GM19463 (cell line): Measurements from ENCODE around the gene HK1.

Experiments
- ATAC-seq: cut with Tn5 transposase; IDR thresholded peaks from one replicate; pipeline ENCODE4 v1.9.1; 2021; ENCODE audit warnings: mild to moderate bottlenecking, moderate library complexity; ENCODE audit not compliant: unreplicated experiment

The HK1 gene

GRCh38 chr10:69414036-69415018 lies 136.0 kb downstream of the HK1 start:
- ATAC-seq, result no peak

DNA sequence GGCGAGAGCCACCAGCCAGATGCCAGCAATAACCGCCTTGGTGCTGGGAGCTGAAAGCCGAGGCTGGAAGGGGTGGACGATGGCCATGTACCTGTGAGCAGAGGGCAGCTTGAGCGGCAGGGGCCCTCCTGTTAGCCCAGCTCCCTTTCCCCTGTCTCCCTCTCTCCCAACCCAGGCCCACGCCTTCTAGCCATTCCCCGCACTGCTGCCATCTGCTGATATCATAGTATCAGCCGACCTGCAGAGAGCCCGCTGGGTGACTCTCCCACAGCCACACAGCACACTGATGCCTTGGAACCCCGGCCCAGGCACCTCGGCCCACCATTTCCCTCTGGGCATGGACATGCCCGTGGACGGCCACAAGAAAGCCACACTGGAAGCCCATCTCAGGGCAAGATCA lies 136.8 kb downstream of the HK1 start:
- ATAC-seq, result no peak

DNA sequence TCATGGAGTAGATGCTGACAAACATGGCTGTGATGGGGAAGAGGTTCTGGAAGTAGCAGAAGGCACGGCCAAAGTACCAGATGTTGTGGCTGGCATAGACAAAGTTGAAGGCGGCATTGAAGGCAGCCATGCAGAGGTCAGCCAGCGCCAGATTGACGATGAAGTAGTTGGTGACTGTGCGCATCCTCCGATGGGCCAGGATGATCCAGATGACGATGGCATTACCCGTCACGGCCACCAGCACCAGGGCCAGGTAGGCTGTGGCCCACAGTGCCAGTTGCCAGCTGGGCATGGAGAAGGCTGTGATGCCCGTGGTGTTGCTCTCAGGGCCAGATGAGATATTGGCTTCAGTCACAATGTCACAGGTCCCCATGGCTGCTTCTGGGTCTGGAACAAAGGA lies 137.7 kb downstream of the HK1 start:
- ATAC-seq, result no peak

DNA sequence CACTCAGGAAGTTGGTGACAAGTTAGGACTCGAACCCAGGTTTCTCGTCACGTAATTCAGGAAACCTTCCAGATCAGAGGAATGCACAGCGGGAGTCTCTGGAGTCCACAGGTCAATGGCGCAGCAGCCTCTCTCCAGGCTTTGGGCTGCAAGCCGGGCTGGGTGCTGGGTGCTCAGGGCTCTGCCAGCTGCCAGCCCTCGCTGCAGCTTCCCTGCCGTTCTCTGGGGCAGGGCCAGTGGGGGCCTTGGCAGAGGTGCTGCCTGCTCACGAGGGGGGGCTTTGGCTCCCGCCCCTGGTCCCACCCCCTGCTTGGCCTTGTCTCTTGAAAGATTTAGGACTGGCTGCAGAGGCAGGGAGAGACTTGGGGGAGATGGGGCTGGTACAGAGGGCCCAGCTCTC lies 138.4 kb downstream of the HK1 start, which contains the start of gene TACR2:
Gene TACR2 (minus strand): TSS at position 224 of the 400 bp plus-strand sequence. CDS start 595 bp downstream, outside the sequence.
- ATAC-seq, result no peak

GRCh38 chr10:69417542-69417941 lies 139.2 kb downstream of the HK1 start:
- ATAC-seq, result no peak

GRCh38 chr10:69418052-69418752 lies 139.9 kb downstream of the HK1 start:
- ATAC-seq, result no peak

GRCh38 chr10:69419096-69419743 lies 140.9 kb downstream of the HK1 start:
- ATAC-seq, result no peak

- ATAC-seq, result no peak
Observed at GRCh38 chr10:69419744-69420126, 141.4 kb downstream of the HK1 start.

- no peak for ATAC-seq
Observed at GRCh38 chr10:69421611-69422308, 143.5 kb downstream of the HK1 start.

- no peak for ATAC-seq
Observed at GRCh38 chr10:69422676-69423075, 144.4 kb downstream of the HK1 start.

GRCh38 chr10:69425041-69425440 lies 146.7 kb downstream of the HK1 start:
- no peak for ATAC-seq

DNA sequence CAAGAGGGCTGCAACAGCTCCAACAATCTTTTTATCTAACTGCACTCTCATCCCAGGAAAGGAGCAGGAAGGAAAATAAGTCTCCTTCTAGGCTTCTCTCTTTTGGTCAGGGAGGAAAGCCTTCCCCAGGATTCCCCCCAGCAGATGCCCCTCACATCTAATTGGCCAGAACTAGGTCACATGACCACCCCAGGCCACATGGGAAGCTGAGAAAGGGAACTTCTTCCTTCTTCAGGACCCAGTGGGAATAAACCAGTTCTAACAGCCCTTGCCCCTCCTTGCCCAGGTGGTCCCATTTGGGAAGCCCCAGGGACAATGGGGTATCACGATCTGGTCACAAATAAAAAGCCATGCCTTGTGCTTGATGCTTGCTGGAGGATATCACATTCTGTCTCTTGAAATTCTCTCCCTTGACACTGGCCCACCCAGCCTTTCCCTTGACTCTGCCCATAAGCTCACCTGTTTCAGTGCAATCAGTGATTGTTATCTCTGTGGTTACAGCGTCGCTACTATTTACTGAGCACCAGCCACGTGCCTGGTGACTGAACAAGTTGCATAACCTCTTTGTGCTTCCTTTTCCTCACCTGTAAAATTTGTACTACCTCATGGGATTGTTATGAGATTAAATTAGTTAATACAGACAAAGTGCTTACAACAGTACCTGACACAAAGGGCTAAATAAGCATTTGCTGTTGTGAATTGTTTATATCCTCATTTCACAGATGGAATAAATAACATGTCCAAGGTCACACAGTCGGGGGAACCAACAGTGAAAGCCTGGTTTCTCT lies 147.4 kb downstream of the HK1 start:
- no peak for ATAC-seq

GRCh38 chr10:69426376-69426727 lies 148.1 kb downstream of the HK1 start:
- no peak for ATAC-seq

DNA sequence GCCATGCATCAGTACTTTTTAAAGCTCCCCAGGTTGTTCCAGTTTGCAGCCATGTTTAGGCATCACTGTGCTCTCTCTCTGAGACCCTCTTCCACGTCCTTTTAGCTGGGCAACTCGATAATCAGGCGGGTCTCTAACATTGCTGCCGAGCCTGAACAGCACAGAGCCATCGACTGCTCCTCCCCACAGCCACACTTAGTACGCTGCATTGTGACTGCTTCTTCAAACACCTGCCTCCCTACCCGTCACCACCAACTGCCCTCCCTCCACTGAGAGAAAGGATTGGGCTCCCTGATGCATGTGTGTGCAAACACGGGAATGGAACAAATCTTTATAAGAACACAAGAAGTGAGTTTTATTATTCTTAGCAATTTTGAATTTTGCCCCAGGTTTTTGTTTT lies 149.9 kb downstream of the HK1 start:
- ATAC-seq, result no peak

DNA sequence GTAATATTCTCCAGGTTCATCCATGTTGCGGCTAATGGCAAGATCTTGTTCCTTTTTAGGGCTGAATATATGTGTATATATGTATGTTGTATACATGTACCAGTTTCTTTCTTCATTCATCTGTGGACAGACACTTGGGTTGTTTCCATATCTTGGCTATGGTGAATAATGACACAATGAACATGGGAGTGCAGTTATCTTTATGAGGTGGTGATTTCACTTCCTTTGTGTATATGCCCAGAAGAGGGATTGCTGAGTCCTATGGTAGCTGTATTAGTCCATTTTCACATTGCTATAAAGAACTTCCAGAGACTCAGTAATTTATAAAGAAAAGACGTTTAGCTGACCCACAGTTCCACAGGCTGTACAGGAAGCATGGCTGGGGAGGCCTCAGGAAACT lies 155.9 kb downstream of the HK1 start:
- ATAC-seq, result no peak

GRCh38 chr10:69434926-69435325 lies 156.6 kb downstream of the HK1 start:
- no peak for ATAC-seq

DNA sequence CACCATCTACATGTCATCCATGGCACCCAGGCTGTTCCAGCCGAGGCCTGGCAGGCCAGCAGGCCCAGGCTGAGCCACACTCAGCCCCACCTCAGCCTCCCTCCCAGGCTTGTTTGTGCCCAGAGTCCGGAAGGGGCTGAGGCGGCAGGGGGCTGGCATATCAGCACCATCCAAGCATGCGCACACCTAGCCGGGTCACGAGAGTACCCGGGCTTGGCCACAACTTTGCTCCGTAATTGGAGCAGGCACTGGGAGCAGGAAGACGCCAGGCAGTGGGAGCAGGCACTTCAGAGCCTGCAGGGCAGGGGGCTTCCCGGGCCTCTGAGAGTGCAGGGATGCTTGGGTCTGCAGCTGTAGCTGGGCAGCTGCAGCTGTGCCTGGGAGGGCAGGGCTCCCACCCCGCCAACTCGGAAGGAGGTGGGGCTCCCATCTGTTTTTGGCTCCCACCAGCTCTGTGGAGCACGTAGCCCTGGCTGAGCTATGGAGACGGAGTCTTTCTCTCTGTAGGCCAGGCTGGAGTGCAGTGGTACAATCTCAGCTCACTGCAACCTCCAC lies 157.7 kb downstream of the HK1 start:
- no peak for ATAC-seq

DNA sequence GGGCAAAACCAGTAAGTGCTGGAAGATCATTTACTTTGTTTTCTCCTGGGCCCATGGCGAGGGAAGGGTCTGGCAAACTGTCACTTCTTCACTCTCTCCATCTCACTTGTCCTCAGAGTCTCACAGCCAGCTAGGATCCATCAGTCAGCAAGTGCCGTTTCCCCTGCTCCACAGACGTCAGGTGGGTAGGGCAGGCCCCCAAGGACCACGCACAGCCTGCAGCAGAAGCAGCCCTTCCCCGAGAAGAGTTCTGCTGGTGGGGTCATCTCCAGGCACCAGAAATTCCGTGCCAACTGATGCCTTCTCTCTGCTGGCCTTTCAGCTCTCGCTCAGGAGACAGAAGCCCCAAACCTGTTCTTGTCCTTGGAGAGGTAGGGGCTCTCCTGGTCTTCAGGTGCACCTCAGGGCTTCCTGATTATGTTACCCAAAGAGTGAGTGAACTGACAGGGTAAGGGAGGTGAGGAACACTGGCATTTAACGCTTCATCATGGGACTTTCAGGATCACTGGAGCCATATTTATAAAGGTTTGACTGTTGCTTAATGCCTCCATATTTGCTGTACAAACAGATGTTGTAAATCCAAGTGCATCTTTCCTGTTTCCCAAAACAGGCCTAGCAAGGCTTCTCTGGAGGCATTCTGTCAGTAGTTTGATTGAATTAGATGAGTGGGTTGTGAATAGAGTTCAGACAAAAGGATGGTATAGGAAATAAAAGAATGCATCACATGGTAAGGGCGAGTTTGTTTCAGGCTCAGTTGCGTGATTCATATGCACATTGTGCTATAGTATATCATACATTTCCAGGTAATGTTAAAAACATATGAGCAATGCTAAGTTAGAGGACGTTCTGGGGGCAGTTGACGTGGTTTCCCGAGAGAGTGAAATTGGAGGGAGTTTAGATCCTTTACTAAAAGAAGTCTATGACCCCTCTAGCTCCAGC lies 159.3 kb downstream of the HK1 start:
- no peak for ATAC-seq
